ENCODE data around the gene NDUFS8. TPM values are rescaled to one million over a fixed set of nuclear protein-coding genes. Genes with fewer than 3 reads are reported as not detected.

The NDUFS8 gene
- total RNA-seq, 2 donors from 2014 or later: 135 to 157 TPM

- DNase-seq (no peak), ATAC-seq (no peak)
- intact Hi-C loops (cut with DNase I, micrococcal nuclease): no loop called here
Observed at GRCh38 chr11:68012843-68013610, 17.5 kb upstream of the NDUFS8 start.

DNA sequence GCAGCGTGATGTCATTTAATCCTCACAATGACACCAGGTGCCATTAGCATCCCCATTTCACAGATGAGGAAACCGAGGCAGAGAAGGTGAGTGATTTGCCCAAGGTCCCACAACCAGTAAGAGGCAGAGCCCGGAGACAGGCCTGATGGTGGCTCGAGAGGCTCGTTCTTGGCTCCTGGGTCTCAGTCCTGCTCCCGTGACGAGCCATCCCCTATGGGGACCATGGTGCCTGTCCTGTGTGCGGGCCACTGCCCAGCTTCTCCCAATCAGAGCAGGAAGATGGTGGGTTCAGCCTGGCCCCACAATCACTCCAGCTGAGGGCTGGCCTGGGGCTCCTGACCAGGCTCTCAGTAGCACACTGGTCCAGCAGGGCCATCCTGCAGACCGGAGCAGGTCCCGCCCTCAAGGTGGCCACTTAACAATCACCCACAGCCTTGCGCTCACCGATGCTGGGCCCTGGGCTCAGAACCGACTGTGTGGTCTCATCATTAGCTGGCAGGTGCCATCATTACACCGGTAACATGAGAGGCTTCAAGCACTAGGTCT is 16.8 kb upstream of the NDUFS8 start:
- intact Hi-C loops (cut with DNase I, micrococcal nuclease): no loop called here
- ATAC-seq (no peak), DNase-seq (no peak)

DNA sequence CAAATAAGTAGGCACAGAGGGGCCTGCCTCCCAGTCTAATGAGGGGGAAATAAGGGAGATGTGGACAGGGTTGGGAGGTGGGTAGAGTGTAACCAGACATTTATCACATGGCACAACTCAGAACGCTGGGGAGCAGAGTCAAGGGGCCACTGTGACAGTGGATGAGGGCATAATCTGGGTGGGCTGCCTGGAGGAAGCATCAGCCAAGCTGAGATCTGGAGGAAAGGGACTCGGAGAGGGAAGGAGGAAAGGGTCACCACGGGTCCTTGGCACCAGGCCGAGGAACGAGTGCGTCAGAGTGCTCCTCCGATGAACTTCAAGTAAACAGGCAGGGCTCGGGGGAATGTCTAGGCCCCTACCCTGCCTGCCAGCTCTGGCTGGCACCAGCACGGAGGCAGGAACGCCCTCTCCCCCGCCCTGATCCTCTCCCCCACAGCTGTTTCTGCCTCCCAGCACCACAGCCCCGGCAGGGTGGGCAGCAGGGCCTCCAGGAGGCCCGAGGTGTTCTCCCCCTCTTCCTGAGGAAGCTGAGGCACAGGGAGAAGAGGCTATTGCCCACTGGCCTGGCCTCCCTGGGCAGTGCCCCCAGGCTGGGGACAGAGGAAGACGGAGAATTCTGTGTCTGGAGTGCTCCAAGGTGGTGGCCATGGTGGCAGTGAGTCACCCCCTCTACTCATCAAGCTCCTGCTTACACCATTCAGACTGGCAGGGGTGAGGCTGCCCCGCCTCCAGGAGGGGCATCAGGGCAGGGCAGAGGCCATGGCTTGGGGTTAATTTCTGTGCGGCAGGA is 16.1 kb upstream of the NDUFS8 start:
- DNase-seq (peak; percentile 76 to 86), ATAC-seq (peak; percentile 50)
- intact Hi-C loops (cut with DNase I, micrococcal nuclease): no loop called here

- DNase-seq (no peak), ATAC-seq (no peak)
- intact Hi-C loops (cut with DNase I, micrococcal nuclease): no loop called here
Observed at GRCh38 chr11:68014947-68015447, 15.5 kb upstream of the NDUFS8 start.

- intact Hi-C loops (cut with DNase I, micrococcal nuclease): no loop called here
Observed at GRCh38 chr11:68015467-68015866, 15.0 kb upstream of the NDUFS8 start.

DNA sequence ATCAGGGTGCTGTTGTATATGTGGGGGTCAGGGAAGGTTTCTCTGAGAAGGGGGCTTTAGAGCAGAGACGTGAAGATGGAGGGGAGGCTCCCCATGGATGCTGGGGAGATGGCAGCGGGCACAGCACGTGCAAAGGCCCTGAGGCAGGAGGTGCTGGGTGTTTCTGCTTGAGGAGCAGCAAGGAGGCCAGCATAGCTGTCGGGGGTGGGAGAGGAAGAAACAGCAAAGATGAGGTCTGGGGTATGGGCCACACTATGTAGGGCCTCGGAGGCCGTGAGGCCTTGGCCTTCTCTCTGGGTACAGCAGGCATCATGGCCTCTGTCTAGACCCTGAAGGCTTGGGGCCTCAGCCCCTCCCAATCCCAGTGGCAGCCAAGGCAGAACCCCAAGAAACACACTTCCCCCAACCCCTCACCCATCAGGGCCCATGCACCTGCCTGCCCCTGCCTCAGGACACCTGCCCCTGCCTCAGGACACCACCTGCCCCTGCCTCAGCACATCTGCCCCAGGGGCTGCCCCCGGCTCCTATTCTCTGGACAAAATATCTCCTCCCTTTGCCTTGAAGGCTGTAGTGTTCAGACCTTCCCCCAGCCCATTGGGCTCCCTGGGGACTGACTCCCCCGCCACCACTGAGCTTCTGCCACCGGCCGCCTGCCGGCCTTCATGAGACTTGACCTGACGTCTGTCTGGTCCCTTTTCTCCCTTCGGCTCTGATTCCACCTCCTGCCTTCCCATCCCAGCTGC is 14.1 kb upstream of the NDUFS8 start:
- DNase-seq (no peak), ATAC-seq (no peak)
- intact Hi-C loops (cut with DNase I, micrococcal nuclease): no loop called here

More at GRCh38 chr11:68015467-68015866, 15.0 kb upstream of the NDUFS8 start:
- no peak for DNase-seq
- no peak for ATAC-seq

GRCh38 chr11:68016904-68017817 is 13.3 kb upstream of the NDUFS8 start:
- no peak for ATAC-seq
- intact Hi-C loops (cut with DNase I, micrococcal nuclease): no loop called here
- DNase-seq: no peak

GRCh38 chr11:68017980-68018729 is 12.3 kb upstream of the NDUFS8 start:
- no peak for ATAC-seq
- intact Hi-C loops (cut with DNase I, micrococcal nuclease): no loop called here
- no peak for DNase-seq

DNA sequence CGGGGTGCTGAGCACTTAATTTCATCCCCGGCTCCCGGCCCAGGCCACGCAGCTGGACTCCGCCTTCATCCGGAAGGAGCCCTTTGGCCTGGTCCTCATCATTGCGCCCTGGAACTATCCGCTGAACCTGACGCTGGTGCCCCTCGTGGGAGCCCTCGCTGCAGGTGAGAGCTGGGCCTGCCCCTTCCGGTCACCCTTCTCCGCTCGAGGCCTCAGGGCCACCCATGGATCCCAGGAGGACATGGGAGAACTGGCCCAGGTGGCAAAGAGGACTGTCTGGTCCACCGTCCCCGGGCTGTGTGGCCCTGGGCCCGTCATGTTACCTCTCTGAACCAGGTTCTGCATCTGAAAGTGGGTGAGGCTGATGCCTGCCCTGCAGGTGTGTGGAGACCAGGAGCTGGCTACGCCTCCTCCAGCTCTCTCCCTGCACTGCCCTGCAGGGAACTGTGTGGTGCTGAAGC is 11.7 kb upstream of the NDUFS8 start:
- ATAC-seq (no peak), DNase-seq (no peak)
- intact Hi-C loops (cut with DNase I, micrococcal nuclease): no loop called here

- intact Hi-C loops (cut with DNase I, micrococcal nuclease): no loop called here
- ATAC-seq (no peak), DNase-seq (no peak)
Observed at GRCh38 chr11:68019486-68019885, 11.0 kb upstream of the NDUFS8 start.

DNA sequence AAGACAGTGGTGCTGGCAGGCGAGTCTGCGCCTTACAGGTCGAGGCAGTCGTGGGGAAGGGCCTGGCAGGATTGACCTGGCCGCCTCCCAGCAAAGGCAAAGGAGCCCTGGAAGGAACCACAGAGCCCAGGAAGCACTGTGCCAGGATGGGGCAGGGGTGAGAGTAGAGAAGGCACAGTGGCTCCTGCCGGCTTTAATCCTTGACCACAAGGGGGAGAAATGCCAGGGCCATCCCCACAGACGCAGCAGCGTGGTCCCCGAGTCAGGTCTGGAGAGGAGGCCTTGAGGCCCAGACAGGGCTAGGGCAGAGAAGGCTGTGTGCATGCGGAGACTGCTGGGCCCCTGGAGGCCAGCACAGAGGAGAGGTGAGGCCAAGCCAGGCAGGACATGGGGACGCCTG is 9.9 kb upstream of the NDUFS8 start:
- ATAC-seq (peak; percentile 47), DNase-seq (no peak)
- intact Hi-C loops (cut with DNase I, micrococcal nuclease): no loop called here

DNA sequence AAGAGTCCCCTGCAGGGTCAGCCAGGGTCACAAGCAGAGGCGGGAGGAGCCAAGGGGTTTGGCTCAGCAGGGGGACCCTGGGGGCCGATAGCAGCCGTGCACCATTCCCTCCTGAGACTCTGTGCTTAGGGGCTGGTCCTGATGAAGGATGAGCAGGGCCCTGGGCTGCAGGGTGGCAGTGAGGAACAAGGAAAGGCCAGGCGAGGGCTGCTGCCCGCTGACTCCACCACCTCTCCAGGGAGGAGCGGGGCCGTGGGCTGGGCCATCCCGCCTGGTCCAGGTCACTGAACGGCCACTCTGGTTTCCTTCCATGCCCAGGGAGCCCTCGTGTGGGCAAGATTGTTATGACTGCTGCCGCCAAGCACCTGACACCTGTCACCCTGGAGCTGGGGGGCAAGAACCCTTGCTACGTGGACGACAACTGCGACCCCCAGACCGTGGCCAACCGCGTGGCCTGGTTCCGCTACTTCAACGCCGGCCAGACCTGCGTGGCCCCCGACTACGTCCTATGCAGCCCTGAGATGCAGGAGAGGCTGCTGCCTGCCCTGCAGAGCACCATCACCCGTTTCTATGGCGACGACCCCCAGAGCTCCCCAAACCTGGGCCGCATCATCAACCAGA is 9.2 kb upstream of the NDUFS8 start:
- DNase-seq: peak in 1 of 2 donors; percentile 71
- ATAC-seq: peak; percentile 77
- intact Hi-C loops (cut with DNase I, micrococcal nuclease): no loop called here

DNA sequence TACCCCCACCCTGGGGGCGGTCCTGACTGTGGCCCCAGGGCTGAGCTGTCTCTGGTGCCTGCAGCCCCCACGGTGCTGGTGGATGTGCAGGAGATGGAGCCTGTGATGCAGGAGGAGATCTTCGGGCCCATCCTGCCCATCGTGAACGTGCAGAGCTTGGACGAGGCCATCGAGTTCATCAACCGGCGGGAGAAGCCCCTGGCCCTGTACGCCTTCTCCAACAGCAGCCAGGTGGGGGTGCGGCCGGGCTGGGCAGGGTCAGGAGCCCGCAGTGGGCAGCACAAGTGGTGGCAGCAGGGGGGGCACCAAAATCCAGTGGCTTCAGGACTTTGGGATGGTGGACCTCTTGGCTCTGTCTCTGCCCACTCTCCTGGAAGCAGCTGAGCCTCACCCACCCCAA is 8.0 kb upstream of the NDUFS8 start:
- ATAC-seq (no peak), DNase-seq (no peak)
- intact Hi-C loops (cut with DNase I, micrococcal nuclease): no loop called here

- no peak for DNase-seq
- ATAC-seq: no peak
- intact Hi-C loops (cut with DNase I, micrococcal nuclease): no loop called here
Observed at GRCh38 chr11:68024508-68024907, 6.0 kb upstream of the NDUFS8 start.

- intact Hi-C loops (cut with DNase I, micrococcal nuclease): no loop called here
- ATAC-seq: no peak
- no peak for DNase-seq
Observed at GRCh38 chr11:68025047-68025446, 5.4 kb upstream of the NDUFS8 start.

DNA sequence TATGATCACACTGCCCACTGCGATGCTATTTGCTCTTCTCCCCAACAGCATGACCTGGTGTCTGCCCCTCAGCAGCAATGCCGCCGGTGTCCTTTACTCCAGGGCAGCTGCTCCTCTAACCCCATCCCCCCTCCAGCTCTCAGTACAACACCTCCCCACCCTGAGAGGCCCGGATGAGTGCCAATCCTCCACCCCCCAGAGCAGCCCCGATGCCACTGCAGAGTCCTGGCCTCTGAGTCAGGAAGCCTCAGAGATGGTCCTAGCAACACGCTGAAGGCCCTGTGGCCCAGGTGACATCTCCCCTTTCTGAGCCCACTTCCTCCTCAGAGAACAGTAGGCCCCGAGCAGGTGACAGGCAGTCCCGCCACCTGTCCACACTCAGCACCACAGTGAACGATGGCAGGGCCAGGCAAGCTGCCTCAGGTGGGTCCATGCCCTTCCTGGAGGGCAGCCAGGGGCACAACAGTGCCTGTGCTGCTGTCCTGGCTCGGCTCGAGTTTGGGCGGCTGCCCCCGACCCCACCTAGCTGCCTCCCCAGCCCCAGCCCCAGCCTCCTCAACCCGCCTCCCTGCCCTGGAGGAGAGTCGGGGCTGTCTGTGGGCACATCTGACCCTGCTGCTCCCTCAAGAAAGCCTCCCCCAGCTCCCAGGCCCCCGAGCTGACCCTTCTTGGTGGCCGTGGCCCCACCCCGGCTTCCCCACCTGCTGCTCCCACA is 3.9 kb upstream of the NDUFS8 start:
- intact Hi-C loops (cut with DNase I, micrococcal nuclease): no loop called here
- no peak for DNase-seq
- no peak for ATAC-seq
